HPDE6-E6E7 (cell line): ENCODE measurements around the gene SUCNR1.
"Not testable (repeated sequence)": the region's sequence is repeated elsewhere in the genome, so short reads cannot be mapped to it uniquely, and the experiment has no call there.

Experiments
- DNase-seq: peaks from one replicate; pipeline ENCODE4 v3.0.0; 2011; ENCODE audit warnings: missing footprints; ENCODE audit errors: extremely low spot score

SUCNR1 gene

GRCh38 chr3:151900884-151901643, 27.6 kb downstream of the SUCNR1 start:
- no peak for DNase-seq

DNA sequence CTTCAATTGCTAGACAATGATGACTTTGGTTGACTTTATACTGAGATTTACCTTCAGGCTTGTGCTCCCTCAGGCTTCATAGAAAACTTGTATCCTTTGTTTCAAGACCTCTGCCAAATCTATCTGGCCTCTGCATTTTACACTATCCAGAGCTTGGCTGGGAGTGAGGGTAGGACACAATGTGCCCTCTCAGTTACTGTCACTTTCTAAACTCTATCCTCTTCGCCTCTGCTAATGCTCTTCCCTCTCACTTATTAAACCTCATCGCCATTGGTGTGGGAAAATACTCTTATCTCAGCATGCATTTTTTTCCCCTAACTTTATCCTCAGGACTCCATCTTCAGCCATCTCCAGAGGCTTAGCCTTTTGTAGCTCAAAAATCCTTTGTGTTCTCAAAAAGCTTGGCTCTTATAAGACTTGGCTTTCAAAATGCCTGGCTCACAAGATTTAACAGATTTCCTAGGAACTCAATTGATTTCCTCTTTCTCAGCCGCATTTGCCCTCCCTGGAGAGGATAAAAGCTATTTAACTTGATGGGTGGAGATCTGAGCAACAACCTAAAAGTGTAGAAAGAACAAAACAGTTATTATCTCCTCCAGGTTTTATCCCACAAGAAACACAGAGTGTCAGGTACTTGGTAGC, 28.3 kb downstream of the SUCNR1 start:
- DNase-seq: no peak

- DNase-seq: no peak
These were observed 30.1 kb downstream of the SUCNR1 start for GRCh38 chr3:151903501-151903991.

DNA sequence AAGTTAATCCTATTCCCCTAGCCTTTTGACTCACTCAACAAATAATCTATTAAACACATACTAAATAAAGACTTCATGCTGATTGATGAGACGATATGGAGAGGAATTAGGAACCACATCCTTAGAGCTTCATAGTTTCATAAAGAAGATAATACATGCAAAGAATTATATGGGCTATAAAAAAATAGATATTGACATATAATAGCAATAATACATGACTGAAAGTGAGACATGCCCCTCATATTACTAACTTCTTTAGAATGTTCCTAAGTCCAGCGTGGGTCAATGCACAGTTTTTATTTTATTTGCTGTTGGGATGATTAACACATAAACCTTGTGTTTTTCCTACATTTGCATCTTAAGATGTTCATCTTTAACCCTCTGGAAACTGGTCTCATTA, 32.2 kb downstream of the SUCNR1 start:
- no peak for DNase-seq

DNA sequence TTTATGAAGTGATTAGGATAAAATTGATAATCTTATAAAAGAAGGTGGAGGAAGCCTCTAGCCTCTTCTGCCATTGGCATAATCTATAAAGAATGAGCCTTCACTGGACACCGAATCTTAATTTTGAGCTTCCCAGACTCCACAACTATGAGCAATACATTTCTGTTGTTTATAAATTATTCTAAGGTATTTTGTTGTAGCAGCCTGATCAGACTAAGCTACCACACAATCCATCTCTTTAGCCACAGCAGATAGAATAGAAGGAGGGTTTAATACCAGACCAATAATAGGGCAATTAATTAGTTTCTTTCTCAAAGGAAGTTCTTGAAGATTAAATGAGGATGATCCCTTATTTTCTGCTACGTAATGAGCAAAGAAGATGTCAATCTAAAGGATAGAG, 33.3 kb downstream of the SUCNR1 start:
- DNase-seq: no peak

GRCh38 chr3:151908399-151908798, 35.0 kb downstream of the SUCNR1 start:
- no peak for DNase-seq

GRCh38 chr3:151909681-151910405, 36.4 kb downstream of the SUCNR1 start:
- no peak for DNase-seq

- DNase-seq: no peak
These were observed 38.0 kb downstream of the SUCNR1 start for GRCh38 chr3:151911462-151911861.

DNA sequence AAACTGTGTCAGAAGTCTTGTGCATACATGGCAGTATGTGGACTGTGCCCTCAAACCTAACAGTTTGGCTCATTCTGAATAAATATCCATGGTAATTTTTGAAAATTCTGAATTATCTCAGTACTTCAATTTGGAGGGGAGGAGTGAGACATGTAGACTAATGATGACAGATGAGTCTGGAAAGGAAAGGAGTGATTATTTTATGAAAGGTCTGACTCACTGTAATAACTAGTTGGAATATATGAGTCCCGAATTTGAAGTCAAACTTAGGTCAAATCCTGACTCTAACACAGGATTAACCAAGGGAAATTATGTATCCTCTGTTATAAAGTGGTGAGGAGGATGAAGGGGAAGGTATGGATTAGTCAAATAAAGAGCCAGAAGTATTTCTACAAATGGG, 38.6 kb downstream of the SUCNR1 start:
- no peak for DNase-seq

GRCh38 chr3:151916781-151917180, 43.3 kb downstream of the SUCNR1 start:
- no peak for DNase-seq

GRCh38 chr3:151918253-151919029, 45.0 kb downstream of the SUCNR1 start:
- DNase-seq: no peak

DNA sequence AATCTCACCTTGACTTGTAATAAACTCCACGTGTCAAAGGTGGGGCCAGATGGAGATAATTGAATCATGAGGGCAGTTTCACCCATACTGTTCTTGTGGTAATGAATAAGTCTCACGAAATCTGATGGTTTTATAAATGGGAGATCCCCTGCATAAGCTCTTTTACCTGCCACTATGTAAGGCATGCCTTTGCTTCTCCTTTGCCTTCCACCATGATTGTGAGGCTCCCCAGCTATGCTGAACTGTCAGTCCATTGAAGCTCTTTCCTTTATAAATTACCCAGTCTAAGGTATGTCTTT, 45.5 kb downstream of the SUCNR1 start:
- DNase-seq: no peak

- no peak for DNase-seq
These were observed 46.0 kb downstream of the SUCNR1 start for GRCh38 chr3:151919446-151919845.

DNA sequence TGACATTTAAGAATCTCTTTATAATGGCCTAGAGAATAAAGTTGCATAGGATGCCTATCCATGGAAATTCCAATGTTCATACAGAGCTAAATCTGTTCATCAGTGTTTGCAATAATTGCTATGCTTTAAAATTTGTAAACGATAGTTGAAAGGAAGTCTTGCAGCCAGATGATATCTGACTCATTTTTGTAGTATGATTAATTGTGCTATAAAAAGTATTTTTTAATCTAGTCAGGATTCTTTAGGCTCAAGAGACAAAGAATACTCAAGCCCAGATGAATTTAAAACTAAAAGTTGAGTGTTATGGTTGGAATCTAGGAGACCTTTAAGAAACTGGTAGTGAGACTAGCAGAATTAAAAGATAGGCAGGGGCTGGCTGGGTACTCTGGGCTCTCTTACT, 50.5 kb downstream of the SUCNR1 start:
- no peak for DNase-seq

DNA sequence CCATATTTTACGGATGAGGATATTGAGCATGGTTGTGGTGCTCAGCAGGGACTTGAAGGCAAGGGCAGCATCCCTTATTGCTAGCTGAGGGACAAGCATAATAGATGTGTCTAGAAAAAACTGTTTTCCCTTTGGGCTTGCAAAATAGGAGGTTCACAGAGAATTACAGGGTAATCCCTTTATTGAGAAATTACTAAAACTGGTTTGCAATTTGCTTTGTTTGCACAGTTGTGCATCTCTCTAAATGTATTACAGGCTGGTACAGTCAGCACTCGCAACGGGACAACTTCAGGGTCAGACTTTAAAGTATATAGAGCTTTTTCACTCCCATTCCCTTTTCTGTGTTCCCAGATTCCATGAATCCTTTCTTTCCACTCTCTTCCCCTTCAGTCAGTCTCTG, 51.3 kb downstream of the SUCNR1 start:
- DNase-seq: no peak

DNA sequence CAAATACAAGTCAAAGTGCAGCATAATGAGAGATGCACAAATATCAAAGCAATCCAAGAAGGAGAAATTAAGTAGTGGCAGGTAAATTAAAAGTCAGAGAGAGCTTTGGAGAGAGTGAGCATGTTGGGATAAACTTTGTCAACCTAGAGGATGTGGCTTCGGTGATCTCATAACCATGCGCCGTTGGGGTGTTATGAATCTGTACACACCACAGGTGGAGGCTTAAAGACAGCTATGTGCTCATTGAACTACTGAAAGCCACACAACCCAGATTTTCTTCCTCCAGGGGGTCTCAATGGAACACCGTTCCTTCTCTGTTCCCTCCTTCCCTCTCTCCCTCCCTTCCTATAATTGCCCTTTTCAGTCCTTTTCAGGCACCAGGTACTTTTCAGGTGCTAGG, 52.0 kb downstream of the SUCNR1 start:
- DNase-seq: no peak

DNA sequence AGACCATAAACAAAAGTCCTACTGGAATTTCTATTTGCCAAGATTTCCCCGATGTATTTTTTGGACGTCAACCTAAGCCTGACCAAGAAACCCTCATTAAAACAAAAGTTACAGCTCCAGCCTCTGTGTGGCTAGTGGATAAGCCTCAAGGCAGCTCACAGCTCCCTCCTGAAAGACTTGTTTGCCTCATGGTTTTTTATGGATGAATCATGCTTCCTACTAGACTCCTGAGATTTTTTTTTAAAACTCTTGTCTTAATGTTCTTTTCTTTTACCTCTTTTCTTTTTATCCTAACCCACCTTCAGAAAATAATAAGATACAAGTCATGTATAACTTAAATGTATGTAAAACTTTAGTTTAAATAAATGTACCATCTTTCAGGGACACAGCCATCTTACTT, 52.4 kb downstream of the SUCNR1 start:
- peak; percentile 69 for DNase-seq

GRCh38 chr3:151926956-151927355, 53.5 kb downstream of the SUCNR1 start:
- peak; percentile 40 for DNase-seq

DNA sequence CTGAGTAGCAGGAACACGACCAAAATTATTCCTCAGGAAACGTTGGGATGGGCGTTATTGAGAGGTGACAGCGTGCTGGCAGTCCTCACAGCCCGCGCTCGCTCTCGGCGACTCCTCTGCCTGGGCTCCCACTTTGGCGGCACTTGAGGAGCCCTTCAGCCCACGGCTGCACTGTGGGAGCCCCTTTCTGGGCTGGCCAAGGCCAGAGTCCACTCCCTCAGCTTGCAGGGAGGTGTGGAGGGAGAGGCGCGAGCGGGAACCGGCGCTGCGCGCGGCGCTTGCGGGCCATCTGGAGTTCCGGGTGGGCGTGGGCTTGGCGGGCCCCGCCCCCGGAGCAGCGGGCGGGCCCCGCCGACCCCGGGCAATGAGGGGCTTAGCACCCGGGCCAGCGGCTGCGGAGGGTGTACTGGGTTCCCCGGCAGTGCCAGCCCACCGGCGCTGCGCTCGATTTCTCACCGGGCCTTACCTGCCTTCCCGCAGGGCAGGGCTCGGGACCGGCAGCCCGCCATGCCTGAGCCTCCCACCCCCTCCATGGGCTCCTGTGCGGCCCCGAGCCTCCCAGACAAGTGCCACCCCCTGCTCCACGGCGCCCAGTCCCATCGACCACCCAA, 54.6 kb downstream of the SUCNR1 start:
- DNase-seq: not testable (repeated sequence)

DNA sequence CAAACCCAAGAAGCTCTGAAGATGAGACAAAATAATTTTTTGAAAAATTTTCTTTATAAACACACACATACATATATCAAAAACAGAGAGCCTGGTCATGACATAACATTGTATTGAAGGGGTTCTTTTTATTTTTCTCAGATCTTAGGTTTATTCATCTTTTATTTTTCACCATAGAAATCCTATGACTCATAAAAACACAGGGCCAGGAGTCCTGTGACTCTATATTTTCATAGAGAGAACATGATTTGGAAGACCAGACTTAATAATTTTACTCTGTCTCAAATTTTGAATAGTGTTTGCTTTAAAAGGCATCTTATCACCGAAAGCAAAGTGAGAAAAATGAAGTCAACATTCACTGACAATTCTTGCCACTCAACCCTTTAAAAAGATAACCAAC, 57.7 kb downstream of the SUCNR1 start:
- DNase-seq: no peak

DNA sequence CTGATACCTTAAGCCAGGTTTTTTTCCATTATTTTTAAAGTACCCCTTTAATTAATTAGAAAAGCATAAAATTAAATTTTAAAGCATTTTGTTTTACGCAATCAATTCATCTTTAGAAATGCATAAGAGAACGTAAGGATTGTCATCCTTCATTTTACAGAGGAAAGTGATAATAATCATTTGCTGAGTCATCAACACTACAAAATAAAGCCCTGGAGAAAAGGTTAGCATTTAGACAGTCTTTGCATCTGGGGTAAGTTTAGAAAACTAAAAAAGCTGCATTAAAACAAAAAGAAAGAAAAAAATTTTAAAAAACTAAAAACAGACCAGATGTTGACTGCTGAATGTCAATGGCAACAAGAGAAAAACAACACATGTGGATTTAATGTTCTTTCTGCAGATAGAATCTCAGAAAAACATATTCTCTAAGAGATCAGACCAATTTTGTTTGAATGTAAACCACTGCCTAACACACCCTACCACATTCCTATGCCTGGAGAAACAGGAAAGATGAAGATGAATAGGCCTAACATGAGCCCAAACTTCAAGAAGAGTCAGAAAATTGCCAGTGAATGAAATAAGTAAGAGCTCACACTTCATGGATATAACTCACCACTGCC, 59.9 kb downstream of the SUCNR1 start:
- no peak for DNase-seq
